HG03354 (cell line): ENCODE data around the gene CARD11.

Source experiments
- ATAC-seq: cut with Tn5 transposase; IDR thresholded peaks from one replicate; pipeline ENCODE4 v1.9.1; 2021; ENCODE audit warnings: mild to moderate bottlenecking; ENCODE audit not compliant: unreplicated experiment, poor library complexity, severe bottlenecking

The CARD11 gene

GRCh38 chr7:2864204-2864985 is 179.3 kb downstream of the CARD11 start:
- no peak for ATAC-seq

DNA sequence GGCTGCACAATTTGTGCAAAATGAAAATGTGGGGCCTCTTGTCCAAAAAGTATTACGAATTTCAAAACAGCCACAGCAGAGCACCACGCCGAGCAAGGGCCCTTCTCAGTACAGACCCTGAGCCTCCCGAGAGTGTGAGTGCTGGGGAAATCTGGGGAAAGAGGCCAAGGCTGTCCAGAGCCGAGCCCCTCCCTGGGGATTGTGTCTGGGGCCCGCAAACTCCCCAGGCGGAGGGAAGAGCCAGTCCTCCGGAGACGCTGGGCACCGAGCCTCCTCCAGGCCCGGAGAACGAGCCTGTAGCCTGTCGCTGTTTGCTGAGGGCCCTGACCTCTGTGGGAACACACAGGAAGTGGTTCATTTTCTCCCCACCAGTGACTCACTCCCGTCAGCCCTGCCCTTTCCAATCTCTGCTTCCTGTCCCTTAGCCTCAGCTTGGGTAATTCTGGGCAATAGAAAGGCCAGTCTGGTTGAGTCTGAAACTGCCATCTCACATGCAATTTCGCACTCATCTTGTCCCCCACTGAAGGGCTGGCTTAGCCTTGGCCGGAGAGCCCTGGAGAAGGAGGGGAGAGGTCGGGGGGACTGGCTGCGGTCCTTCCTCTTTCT is 180.1 kb downstream of the CARD11 start:
- peak; percentile 95 for ATAC-seq

- ATAC-seq: peak; percentile 2
Observed at GRCh38 chr7:2862831-2863361, 180.8 kb downstream of the CARD11 start.

DNA sequence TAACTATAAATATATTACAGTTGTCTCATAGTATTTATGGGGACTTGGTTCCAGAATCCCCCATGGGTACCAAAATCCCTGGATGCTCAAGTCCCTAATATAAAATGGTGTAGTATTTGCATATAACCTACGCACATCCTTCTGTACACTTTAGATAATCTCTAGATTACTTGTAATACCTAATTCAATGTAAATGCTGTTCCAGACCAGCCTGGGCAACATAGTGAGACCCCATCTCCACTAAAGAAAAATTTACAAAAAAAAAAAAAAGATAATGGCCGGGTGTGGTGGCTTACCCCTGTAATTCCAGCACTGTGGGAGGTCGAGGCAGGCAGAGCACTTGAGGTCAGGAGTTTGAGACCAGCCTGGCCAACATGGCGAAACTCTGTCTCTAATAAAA is 182.2 kb downstream of the CARD11 start:
- no peak for ATAC-seq

DNA sequence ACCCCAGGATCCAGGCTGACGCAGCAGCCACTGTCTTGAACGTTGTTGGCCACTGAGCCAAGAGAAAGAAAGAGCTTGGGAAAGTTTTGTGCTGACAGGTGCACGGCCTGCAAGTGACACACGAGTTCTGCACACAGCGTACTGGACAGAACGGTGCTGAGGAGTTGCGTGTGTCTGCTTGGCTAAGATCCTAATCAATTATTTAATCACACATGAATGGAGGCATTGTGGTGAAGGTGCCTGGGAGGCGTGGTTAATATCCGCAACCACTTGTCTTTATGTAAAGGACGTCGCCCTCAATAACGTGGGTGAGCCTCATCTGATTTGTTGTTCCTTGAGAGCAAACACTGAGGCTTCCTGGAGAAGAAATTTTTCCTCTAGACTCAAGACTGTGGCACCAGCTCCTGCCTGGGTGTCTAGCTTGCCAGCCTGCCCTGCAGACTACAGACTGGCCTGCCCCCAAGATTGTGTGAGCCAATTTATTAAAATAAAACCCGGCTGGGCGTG is 183.0 kb downstream of the CARD11 start:
- ATAC-seq: no peak

- no peak for ATAC-seq
Observed at GRCh38 chr7:2859952-2860351, 183.7 kb downstream of the CARD11 start.

DNA sequence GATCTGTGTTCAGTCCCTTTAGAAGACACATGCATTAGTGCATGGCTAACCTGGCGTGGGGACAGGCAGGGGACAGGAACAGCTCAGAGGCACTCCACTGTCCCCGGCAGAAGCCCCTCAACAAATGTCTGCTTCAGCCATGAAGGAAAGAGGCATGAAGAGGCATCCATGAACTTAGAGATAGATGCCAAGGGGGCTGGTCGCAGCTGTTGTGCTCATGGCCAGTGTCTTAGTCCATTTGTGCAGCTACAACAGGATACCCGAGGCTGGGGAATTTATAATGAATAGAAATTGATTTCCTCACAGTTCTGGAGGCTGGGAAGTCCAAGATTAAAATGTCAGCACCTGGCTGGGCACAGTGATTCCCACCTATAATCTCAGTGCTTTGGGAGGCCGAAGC is 185.0 kb downstream of the CARD11 start:
- ATAC-seq: no peak

DNA sequence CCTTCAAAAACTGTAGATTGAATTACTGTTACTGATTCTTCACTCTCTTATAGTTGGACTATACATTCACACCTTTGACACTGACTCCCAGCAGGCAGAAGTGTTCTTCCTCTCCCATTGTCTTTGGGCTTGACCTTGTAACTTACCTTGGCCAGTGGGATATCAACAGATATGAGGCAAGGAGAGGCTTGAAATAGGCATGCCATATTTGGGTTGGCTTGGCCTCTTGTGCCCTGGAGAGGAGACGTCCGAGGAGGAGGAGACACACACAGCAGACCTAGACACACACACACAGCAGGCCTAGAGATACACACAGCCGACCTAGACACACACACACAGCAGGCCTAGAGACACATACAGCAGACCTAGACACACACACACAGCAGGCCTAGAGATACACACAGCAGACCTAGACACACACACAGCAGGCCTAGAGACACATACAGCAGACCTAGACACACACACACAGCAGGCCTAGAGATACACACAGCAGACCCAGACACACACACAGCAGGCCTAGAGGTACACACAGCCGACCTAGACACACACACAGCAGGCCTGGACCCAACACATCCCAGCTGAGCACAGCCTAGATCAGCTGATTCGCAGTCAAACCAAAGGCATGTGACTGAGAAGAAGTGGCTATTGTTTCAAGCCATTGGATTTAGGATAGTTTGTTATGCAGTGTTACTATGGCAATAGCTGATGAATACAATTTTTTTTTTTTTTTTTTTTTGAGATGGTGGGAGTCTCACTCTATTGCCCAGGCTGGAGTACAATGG is 187.1 kb downstream of the CARD11 start:
- ATAC-seq: no peak
